Tongue (tissue), 2 donors: ENCODE results near the gene LIN7C. TPM values are rescaled to one million over a fixed set of nuclear protein-coding genes. Genes with fewer than 3 reads are reported as not detected.
"Not testable (repeated sequence)": the region's sequence is repeated elsewhere in the genome, so short reads cannot be mapped to it uniquely, and the experiment has no call there.

Experiments used
- DNase-seq: peaks from one replicate; pipeline ENCODE4 v3.0.0-alpha.2; 2015
- total RNA-seq: library from RNA; depleted of rRNA; stranded (reverse); fragments of >200 nt; gene quantifications from one replicate; pipeline ENCODE4 v1.2.3, GENCODE V29; 2014

The LIN7C gene, protein sequence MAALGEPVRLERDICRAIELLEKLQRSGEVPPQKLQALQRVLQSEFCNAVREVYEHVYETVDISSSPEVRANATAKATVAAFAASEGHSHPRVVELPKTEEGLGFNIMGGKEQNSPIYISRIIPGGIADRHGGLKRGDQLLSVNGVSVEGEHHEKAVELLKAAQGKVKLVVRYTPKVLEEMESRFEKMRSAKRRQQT
- total RNA-seq: 57.3 TPM

DNA sequence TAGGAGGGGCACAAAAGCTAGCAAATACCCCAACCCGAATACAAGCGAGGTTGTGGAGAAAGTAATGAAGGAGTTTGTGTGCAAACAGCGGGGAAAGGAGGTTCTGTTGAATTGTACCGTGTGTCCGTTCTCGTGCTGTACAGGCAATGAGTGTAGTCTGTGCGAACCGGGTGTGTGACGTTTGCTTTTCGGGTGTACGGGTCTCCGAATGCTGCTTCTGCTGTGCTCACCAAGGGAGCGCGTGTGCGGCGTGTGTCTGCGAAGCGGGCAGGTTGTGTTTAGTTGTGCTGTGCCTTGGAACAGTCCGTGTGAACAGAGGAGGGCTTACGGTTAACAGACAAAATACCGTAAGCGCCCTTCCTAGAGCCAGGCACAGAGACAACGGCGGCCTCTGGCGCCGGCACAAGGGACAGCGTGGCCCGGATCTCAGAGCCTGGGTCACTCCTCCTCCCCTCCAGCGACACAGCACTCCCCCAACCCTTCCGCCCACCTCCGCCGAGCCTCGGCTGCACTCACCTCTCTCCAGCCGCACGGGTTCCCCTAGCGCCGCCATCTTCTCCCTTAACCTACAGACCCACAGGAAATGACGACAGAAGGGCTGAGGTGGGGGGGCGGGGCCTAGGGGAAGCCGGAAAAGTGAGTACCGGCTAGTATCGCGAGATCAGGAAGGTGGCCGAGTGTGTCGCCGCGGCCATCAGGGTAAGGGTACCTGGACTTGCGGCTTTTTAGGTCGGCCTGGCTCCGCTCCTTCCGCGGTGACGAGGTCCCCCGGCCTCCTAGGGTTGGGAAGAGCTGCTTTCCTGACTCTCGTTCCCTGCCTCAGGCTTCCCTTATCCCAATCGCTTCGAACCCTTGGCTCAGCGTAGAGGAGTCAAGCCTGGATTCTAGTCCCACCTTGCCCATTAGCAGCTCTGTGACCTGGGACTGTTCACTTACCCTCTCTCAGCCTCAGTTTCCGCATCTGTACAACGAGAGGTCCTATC lies at the start of gene LIN7C:
TSS of gene LIN7C (minus strand) at position 570 of the 983 bp plus-strand sequence. CDS start at position 553, 17 bp downstream.
- peak; percentile 99 for DNase-seq

DNA sequence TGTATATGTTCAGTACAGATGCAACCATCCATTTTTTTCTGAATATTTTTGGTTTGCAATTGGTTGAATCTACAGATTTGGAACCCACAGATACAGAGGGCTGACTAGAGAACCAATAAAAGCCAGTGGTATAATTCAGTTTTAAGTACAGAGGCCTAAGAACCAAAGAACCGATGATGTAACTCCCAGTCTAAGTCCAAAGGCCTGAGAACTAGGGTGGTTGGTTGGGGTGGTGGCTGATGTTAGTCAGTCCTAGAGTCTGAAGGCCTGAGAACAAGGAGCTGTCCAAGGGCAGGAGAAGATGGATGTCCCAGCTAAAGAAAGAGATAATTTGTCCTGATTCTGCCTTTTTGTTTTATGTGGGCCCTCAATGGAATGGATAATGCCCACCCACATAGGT lies 48.7 kb upstream of the LIN7C start:
- no peak for DNase-seq

DNA sequence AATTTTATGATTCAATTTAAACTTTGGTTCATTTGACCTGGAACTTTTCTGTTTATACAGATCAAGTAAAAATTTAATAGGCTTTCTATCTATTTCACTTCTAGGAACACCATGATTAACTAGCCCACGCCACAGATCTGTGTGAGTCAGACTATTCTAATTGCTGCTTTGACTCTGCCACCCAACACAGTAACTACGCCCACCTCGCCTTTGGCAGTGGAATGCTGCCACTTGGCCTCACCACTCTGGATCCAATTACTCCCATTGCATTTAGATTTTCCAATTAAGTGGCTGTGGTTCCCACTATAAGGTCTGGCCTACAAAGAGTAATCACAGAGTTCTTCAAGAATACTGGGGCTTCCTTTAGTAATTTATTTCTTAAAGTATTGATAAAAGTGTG lies 46.6 kb upstream of the LIN7C start:
- DNase-seq: peak; percentile 32

DNA sequence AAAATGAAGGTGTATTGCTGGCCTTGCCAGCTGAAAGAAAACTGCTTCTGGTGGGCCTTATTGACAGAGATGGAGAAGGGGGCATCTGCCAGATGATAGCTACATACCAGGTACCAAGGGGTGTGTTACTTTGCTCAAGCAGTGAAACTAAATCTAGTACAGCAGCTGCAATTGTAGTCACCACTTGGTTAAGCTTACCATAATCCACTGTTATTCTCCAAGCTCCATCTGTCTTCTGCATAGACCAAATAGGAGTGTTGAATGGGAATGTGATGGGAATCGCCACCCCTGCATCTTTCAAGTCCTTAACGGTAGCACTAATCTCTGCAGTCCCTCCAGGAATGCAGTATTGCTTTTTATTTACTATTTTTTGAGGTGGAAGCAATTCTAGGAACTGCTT lies 45.8 kb upstream of the LIN7C start:
- DNase-seq: peak; percentile 53

DNA sequence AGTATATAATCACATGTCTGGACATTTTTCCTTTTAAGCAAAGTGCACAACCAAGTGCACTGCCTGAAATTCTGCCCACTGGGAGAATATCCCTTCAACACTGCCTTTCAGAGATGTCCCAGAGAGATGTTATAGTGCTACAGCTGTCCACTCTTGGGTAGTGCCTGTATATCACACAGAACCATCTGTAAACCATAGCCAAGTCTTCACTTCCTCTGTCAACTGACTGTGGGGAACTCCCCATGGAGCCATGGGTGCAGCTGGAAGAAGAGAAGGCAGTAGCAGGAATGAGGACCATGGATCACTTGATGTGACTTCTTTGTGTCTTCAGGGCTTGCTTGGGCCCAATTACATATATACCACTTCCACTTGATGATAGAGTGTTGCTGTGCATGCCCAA lies 44.6 kb upstream of the LIN7C start:
- DNase-seq: peak; percentile 5

DNA sequence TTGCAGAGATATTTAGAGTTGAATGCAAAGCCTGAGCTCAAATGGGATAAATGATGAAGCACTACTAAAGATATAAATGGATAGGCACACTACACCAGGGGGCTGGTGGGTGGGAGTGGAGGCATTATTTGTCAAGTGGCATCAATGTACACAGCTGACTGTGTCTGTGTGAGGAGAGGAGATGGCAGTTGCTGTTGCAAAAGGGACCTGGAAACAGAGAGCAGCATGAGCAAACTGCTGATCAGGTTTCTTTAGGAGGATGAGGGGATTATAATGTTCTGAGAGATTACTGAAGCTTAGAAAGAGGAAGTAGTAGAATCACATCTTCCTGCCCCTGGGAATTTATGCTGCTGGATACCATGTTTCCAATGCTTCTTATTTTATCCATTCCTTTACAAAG lies 39.4 kb upstream of the LIN7C start:
- peak; percentile 75 for DNase-seq

DNA sequence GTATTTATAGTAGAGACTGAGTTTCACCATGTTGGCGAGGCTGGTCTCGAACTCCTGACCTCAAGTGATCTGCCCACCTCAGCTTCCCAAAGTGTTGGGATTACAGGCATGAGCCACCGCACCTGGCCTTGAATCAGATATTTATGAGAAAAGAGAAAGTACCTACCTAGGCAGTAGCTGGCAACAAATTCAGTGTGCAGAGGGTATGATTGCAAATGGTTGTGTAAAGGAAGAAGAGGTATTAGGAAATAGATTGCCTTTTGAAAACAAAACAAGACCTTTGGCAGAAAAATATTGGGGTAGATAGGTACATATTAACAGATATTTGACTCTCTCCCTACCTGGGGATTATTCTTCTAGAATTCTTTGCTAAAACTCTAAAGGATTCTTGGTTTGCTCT lies 38.5 kb upstream of the LIN7C start:
- no peak for DNase-seq

DNA sequence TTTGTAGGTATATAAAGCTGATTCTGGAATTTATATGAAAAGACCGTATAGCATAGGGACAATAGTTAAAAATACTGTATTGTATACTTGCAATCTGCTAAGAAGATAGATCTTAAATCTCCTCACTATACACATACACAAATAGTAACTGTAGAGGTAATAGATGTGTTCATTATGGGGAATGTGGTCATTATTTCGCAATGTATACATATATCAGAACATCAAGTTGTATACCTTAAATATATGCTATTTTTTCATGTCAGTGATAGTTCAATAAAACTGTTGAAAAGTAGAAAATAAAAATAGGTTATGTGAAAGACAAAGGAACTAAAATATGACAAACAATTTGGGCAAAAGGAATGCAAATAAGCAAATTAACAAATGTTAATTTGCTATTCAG lies 35.2 kb upstream of the LIN7C start:
- no peak for DNase-seq

DNA sequence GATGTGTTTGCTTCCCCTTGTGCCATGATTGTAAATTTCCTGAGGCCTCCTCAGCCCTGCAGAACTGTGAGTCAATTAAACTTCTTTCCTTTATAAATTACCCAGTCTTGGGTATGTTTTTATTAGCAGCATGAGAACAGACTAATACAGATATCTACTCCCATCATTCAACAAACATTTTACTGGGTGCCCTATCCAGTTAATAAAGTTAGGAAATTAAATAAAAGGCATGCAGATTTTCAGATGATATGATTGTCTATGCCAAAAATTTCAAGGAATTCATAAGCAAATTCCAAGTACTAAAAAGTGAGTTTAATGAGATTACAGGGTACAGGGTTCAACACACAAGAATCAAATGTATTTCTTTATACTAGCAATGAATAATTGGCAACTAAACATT lies 33.5 kb upstream of the LIN7C start:
- no peak for DNase-seq

DNA sequence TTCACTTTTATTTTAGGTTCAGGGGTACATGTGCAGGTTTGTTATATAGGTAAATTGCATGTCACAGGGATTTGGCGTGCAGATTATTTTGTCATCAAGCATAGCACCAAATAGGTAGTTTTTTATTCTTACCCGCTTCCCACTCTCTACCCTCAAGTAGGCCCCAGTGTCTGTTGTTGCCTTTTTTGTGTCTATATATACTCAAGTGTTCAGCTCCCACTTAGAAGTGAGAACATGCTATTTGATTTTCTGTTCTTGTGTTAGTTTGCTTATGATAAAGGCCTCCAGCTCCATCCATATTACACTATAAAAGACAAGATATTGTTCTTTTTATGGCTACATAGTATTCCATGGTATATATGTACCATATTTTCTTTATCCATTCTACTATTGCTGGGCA lies 28.5 kb upstream of the LIN7C start:
- no peak for DNase-seq

DNA sequence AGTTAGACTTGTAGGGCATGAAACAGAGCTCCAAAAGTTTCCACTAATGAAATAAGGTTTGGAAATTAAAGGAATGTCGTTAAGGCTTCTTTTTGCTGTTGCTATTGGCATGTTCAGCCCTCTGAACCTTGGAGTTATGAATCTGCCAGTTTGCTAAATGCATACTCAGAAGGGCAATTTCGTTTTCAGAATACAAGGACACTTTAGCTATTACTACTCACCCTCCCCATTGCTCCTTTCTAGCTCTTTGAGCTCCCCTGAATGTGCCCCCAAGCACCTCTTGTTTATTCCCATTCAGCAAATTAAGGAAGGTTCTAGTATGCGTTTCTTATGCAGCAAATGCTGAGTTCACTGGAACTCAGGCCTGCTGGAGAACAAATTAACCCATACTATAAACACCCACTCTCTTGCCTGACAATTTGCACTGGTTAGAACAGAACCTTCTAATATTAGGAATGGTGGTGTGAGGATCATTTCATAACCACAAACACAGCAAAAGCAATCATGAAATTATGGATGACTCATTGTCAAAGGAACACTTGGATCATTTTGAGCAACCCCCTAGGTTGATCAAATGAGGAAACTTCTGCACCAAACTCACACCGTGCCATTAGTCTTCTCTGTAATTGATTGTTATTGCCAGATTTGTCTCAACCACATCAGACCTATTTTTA lies 26.2 kb upstream of the LIN7C start:
- no peak for DNase-seq

DNA sequence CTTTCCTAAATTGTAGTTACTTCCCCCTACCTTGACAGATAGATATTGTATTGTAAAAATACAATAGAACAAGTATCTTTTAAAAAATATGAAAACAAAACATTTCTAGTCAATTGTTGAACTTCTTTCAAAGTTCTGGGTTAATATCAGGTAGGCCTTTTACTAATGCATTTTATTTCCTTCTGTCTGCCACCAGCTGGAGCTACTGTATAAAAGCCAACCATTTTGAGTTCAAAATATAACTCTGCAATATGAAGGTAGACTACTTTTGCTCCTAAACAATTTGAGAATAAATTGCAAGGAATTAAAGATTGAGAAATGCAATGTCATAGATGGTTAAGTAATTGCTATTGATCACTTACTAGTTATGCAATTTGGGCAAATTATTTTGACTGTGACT lies 22.1 kb upstream of the LIN7C start:
- DNase-seq: no peak

DNA sequence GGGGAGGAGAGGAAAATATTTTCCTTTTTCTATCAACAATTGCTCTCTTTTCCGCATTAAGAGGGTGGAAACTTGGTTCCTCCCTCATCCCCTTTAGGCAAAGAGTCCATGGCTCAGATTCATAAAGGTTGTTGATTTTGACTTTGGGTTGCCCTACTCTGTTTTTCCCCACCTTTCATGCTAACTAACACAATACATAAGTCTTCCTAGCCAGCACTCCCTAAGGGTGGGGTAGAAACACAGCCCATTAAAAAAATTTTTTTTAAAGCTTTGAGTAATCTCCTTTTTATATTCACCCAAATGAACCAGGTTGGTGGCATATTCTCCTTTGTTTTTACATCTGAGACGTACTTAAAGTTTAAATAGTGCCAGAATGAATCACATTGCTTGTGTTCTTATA lies 20.0 kb upstream of the LIN7C start:
- DNase-seq: no peak

DNA sequence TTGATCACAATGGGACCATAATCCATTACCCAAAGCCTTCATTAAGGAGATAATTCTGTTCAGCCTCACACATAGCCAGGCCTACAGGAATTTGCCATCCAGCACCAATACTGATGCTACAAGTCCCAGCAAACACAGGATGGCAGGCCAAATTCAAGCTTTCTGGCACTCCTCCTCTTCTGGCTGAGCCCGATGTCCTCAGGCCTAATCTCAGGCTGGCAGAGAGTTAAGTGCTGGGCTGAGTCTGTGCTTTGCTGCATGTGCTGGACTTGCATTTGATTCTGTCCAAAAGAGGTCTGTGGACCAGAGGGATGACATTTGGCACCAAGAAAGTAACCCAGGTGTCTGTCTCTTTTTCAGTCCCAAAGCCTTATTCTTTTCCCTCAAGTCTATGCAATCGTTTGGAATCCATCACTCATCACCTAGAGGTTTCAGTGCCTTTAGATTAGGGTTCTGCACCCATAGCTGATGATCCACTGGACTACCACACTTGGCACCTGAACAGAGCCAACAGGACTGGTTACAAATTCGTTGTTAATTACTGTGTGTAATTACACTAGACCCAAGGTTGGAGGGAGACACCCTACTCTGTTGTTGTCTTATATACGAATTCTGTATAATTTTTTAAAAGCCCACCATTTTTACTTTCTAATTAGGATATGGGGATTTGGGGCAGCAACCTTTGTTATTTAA lies 19.4 kb upstream of the LIN7C start:
- no peak for DNase-seq

DNA sequence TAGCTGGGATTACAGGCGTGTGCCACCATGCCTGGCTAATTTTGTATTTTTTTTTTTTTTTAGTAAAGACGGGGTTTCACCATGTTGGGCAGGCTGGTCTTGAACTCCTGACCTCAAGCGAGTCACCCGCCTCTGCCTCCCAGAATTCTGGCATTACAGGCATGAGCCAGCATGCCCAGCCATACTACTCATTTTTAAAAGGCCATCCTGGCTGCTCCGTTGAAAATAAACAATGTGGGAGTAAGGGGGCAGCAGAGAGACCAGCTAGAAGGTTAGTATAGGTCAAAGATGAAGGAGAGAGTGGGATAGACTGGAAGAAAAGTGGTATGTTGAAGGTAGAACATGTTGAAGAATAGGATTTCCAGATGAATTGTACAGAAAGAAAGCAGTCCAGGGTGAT lies 17.6 kb upstream of the LIN7C start:
- DNase-seq: no peak

DNA sequence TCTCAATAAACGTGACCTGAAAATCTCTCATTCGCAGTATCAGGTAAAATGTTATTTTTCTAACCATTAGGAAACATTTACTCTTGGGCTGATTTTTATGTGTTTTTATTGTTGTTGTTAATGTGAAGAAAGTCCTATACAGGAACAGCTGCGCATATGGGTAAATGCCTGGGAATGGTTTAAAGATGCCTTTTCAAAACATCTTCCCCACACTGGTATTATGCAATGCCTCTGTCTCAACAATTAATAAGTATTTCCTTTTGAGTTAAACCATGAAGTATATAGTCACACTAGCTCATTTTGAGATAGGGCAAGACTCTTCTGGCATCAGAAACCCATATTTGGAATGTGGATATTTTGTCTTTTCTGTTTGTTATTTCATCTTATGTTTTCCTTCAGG lies 13.7 kb upstream of the LIN7C start:
- no peak for DNase-seq

DNA sequence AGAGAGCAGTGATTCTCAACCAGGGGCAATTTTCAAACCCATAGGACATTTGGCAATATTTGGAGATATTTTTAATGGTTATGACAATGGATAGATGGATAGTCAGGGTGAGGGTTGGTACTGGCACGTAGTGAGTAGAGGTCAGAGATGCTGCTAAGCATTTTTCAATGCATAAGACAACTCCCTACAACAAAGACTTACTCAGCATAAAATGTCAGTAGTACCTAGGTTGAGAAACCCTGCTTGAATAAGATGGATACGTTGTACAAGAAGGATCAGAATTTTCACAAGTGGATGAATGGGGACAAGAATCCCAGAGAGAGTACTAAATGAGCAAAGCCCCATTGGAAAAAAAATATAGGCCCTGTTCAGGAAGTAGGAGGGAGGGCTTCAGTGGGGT lies 11.9 kb upstream of the LIN7C start:
- DNase-seq: no peak

DNA sequence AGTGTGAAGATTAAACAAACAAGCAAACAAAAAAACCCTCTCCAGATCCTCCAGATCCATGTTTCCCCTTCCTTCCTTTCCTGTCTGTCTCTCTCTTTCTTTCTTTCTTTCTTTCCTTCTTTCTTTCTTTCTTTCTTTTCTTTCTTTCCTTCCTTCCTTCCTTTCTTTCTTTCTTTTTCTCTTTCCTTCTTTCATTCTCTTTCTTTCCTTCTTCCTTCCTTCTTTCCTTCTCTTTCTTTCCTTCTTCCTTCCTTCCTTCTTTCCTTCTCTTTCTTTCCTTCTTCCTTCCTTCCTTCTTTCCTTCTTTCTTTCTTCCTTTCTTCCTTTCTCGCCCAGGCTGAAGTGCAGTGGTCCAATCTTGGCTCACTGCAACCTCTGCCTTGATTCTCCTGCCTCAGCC lies 10.9 kb upstream of the LIN7C start:
- not testable (repeated sequence) for DNase-seq

DNA sequence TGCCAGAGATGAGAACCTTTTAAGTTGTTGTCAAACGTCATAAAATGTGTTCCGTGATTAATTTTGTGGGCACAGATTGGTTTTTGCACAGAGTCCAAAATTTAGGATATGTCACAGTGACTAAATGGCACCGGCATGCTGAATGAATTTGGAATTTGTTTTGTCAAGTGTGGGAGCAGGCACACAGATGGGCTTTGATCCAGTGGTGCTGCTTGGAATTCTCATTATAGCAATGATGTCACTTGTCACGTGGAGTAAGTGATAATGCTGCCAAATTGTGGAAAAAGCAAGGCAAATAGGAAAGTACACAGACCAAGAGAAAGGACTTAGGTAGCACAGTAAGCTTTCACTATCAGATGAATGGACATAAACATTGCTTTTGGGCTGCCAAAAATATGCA lies 8.0 kb upstream of the LIN7C start:
- peak; percentile 20 for DNase-seq

DNA sequence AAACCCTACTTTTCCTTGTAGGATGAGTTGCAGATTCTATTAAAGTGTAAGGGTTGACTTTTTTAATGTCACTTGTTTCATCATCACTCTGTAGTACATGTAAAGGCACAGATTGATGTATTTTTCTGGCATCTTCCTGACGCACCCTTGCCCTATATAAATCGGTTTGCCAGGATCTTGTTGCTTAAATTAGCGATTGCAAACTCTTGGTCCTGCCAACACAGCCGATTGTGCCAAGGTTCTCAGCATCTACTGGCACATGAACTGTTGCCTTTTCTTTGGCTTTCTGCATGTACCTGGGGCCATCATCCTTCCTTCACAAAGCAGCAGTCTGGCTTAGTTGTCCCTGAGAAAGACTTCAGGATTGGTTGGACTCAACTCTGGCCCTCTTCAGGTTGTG lies 7.5 kb upstream of the LIN7C start:
- no peak for DNase-seq

DNA sequence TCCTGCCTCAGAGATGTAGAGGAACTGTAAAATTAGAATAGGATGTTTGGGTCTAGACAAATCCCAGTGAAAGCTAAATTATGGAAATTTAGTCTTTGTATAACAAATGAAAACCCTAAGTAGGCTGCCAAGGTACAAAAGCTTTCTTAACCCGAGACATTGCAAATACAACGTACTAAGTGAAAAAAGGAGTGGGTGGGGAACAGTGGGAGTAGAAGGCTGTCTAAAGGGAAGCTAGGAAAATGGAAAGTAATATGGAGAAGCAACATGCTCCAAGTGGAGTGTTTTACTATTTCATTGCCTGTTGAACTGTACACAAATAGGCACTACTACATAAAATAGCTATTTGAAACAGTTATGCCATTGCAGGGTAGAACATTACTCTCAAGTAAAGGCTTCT lies 6.8 kb upstream of the LIN7C start:
- no peak for DNase-seq

DNA sequence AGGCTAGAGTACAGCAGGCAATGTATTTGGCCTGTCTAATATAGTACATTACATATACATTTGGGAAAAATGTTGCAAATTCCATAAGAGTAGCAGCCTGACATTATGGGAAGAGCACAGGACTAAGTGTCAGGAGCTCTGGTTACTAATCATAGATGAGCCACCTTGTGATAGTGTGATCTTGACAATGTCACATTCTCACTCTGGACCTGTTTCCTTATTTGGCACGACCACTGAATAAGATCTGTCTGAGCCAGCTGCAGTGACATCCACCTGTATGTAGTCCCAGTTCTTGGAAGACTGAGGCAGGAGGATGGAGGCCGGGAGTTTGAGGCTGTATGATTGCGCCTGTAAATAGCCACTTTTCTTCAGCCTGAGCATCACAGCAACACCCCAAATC lies 5.7 kb upstream of the LIN7C start:
- no peak for DNase-seq

DNA sequence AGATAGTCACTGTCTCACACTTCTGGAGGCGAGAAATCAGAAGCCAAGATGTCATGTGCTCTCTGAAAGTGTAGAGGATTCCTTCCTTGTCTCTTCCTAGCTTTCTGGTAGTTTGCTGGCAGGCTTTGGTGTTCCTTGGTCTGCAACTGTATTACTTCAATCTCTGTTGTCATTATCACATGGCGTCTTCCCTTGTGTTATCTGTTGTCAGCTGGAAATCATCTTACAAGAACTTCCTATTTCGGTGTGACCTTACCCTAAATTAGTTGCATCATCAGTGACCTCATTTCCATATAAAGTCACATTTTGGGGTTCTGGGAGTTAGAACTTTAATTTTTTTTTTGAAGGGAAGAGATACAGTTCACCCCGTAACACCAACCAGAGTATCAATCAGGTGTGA lies 3.3 kb upstream of the LIN7C start:
- no peak for DNase-seq
